GM03348 (cell line): ENCODE data around the gene EPHB2.

Source experiments
- DNase-seq: peaks from one replicate; pipeline ENCODE4 v3.0.0; 2012; ENCODE audit warnings: low spot score

Gene EPHB2

GRCh38 chr1:22801761-22802160 lies 91.1 kb downstream of the EPHB2 start:
- DNase-seq: no peak

GRCh38 chr1:22803833-22804232 lies 93.2 kb downstream of the EPHB2 start:
- no peak for DNase-seq

- DNase-seq: peak; percentile 61
Measured at GRCh38 chr1:22804406-22804805, 93.8 kb downstream of the EPHB2 start.

GRCh38 chr1:22804969-22805671 lies 94.5 kb downstream of the EPHB2 start:
- no peak for DNase-seq

- DNase-seq: no peak
Measured at GRCh38 chr1:22805672-22806038, 95.0 kb downstream of the EPHB2 start.

- DNase-seq: no peak
Measured at GRCh38 chr1:22806584-22806983, 95.9 kb downstream of the EPHB2 start.

GRCh38 chr1:22807340-22807739 lies 96.7 kb downstream of the EPHB2 start:
- DNase-seq: no peak

GRCh38 chr1:22808186-22808675 lies 97.6 kb downstream of the EPHB2 start:
- peak; percentile 92 for DNase-seq

- peak; percentile 94 for DNase-seq
Measured at GRCh38 chr1:22808676-22809483, 98.2 kb downstream of the EPHB2 start.

- no peak for DNase-seq
Measured at GRCh38 chr1:22809783-22810182, 99.1 kb downstream of the EPHB2 start.

GRCh38 chr1:22810378-22810777 lies 99.7 kb downstream of the EPHB2 start:
- DNase-seq: no peak

GRCh38 chr1:22812092-22812880 lies 101.6 kb downstream of the EPHB2 start:
- DNase-seq: no peak

GRCh38 chr1:22812993-22813790 lies 102.6 kb downstream of the EPHB2 start:
- no peak for DNase-seq

- no peak for DNase-seq
Measured at GRCh38 chr1:22814176-22815042, 103.8 kb downstream of the EPHB2 start.

- DNase-seq: no peak
Measured at GRCh38 chr1:22815043-22815365, 104.4 kb downstream of the EPHB2 start.

GRCh38 chr1:22815421-22816066 lies 104.9 kb downstream of the EPHB2 start:
- DNase-seq: no peak

GRCh38 chr1:22816067-22816775 lies 105.6 kb downstream of the EPHB2 start:
- DNase-seq: no peak

- no peak for DNase-seq
Measured at GRCh38 chr1:22816803-22817202, 106.2 kb downstream of the EPHB2 start.

- no peak for DNase-seq
Measured at GRCh38 chr1:22817462-22817861, 106.8 kb downstream of the EPHB2 start.
